GM23338 (cell line): ENCODE results near the gene DCDC2. TPM values are rescaled to one million over a fixed set of nuclear protein-coding genes. Genes with fewer than 3 reads are reported as not detected.

ENCODE experiments used
- ATAC-seq: fragments of 200-7000 bp; cut with Tn5 transposase; 3 replicates; pipeline ENCODE4 v1.9.1; 2020
- DNase-seq: peaks from one replicate; pipeline ENCODE4 v3.0.0-alpha.2; 2015; ENCODE audit warnings: low spot score
- H2AFZ ChIP-seq: fragments of 200-600 bp; sonication (generic); 2 replicates; pipeline ENCODE4 v1.8.0; 2016; ENCODE audit warnings: antibody characterized with exemption, mild to moderate bottlenecking, moderate library complexity
- H3F3A ChIP-seq: fragments of 200-600 bp; sonication (generic); replicated peaks from 2 replicates; pipeline ENCODE4 v1.8.0; 2017; ENCODE audit warnings: antibody characterized with exemption, mixed run types, low read depth
- H3K27ac ChIP-seq: fragments of 200-600 bp; sonication (generic); 2 replicates; pipeline ENCODE4 v1.6.1; 2016; ENCODE audit warnings: low read depth
- H3K27me3 ChIP-seq: fragments of 200-600 bp; sonication (generic); 2 replicates; pipeline ENCODE4 v1.8.0; 2016; ENCODE audit warnings: mild to moderate bottlenecking, mixed run types, moderate library complexity; ENCODE audit not compliant: insufficient read depth
- H3K36me3 ChIP-seq: fragments of 200-600 bp; sonication (generic); 2 replicates; pipeline ENCODE4 v1.8.0; 2016; ENCODE audit warnings: mild to moderate bottlenecking; ENCODE audit not compliant: insufficient read depth
- H3K4me1 ChIP-seq: fragments of 200-600 bp; sonication (generic); 2 replicates; pipeline ENCODE4 v1.8.0; 2016; ENCODE audit warnings: mild to moderate bottlenecking, moderate library complexity; ENCODE audit not compliant: insufficient read depth
- H3K4me2 ChIP-seq: fragments of 200-600 bp; sonication (generic); 2 replicates; pipeline ENCODE4 v1.7.1; 2017; ENCODE audit warnings: mixed run types
- H3K4me3 ChIP-seq: fragments of 200-600 bp; sonication (generic); 2 replicates; pipeline ENCODE4 v1.6.1; 2016; ENCODE audit warnings: mixed run types
- H3K79me2 ChIP-seq: fragments of 200-600 bp; sonication (generic); replicated peaks from 2 replicates; pipeline ENCODE4 v1.8.0; 2017; ENCODE audit warnings: mild to moderate bottlenecking; ENCODE audit not compliant: insufficient read depth
- H3K9me2 ChIP-seq: fragments of 200-600 bp; sonication (generic); 2 replicates; pipeline ENCODE4 v1.8.0; 2017; ENCODE audit not compliant: insufficient read depth
- H4K20me1 ChIP-seq: fragments of 200-600 bp; sonication (generic); replicated peaks from 2 replicates; pipeline ENCODE4 v1.8.0; 2017; ENCODE audit warnings: mild to moderate bottlenecking; ENCODE audit not compliant: insufficient read depth
- H3K27ac Mint-ChIP-seq: 2 replicates; pipeline ENCODE4 v1.8.0; 2020; ENCODE audit warnings: inconsistent platforms, mild to moderate bottlenecking, moderate library complexity, mixed read lengths
- H3K27me3 Mint-ChIP-seq: 3 replicates; pipeline ENCODE4 v1.8.0; 2022; ENCODE audit warnings: low read depth, mild to moderate bottlenecking, moderate library complexity, mixed read lengths, inconsistent platforms; ENCODE audit not compliant: insufficient read depth, poor library complexity
- H3K36me3 Mint-ChIP-seq: 3 replicates; pipeline ENCODE4 v1.8.0; 2021; ENCODE audit warnings: low read depth, mild to moderate bottlenecking, inconsistent platforms, moderate library complexity, mixed read lengths
- H3K4me1 Mint-ChIP-seq: 3 replicates; pipeline ENCODE4 v1.8.0; 2020; ENCODE audit warnings: mild to moderate bottlenecking, inconsistent platforms, mixed read lengths
- H3K4me3 Mint-ChIP-seq: 3 replicates; pipeline ENCODE4 v1.8.0; 2021; ENCODE audit warnings: moderate library complexity, mild to moderate bottlenecking, inconsistent platforms, mixed read lengths
- H3K9me3 Mint-ChIP-seq: 3 replicates; pipeline ENCODE4 v1.8.0; 2020; ENCODE audit warnings: moderate library complexity, mild to moderate bottlenecking, inconsistent platforms, mixed read lengths
- ETS1 ChIP-seq: IDR thresholded peaks from 2 replicates; pipeline ENCODE4 v1.6.1; 2016; ENCODE audit warnings: antibody characterized with exemption
- EZH2 ChIP-seq: fragments of 200-600 bp; sonication (generic); IDR thresholded peaks from one replicate; pipeline ENCODE4 v1.8.0; 2017; ENCODE audit warnings: antibody characterized with exemption, mild to moderate bottlenecking, low read depth; ENCODE audit not compliant: unreplicated experiment
- POLR2AphosphoS5 ChIP-seq: IDR thresholded peaks from 2 replicates; pipeline ENCODE4 v1.6.1; 2016; ENCODE audit warnings: antibody characterized with exemption, low read depth
- REST ChIP-seq: IDR thresholded peaks from one replicate; pipeline ENCODE4 v1.6.1; 2018; ENCODE audit warnings: antibody characterized with exemption; ENCODE audit not compliant: unreplicated experiment
- STAT1 ChIP-seq: IDR thresholded peaks from one replicate; pipeline ENCODE4 v1.6.1; 2016; ENCODE audit warnings: antibody characterized with exemption; ENCODE audit not compliant: unreplicated experiment
- ZNF114 ChIP-seq: fragments of 250-450 bp; sonication (Bioruptor Pico); IDR thresholded peaks from 2 replicates; pipeline ENCODE4 v1.5.0; 2020; ENCODE audit warnings: mild to moderate bottlenecking, moderate library complexity
- polyA plus RNA-seq: library from polyadenylated mRNA; unstranded; fragments of >200 nt; fragmentation: Nextera tagmentation; extraction: Ambion mirVana; gene quantifications from 2 replicates; pipeline ENCODE4 v1.2.1, GENCODE V29; 2016
- total RNA-seq: library from RNA; depleted of rRNA; stranded (reverse); fragments of >200 nt; shearing (Covaris generic); gene quantifications from 2 replicates; pipeline ENCODE4 v1.2.3, GENCODE V29; 2014

Gene DCDC2
- total and polyA plus RNA-seq, 2 experiments from 2014 or later, result 0.59 to 0.79 TPM

- TF ChIP-seq REST (peak; percentile 93), ETS1 (no peak)
- Histone ChIP-seq H4K20me1 (no peaks in the 10 kb centered on the region), H3F3A (no peaks in the 10 kb centered on the region), H2AFZ (peak overlapping the region; percentile 96; the same call in 1 of the 2 replicates), H3K4me3 (peak overlapping the region; percentile 75), H3K9me2 (no peaks in the 10 kb centered on the region), H3K27me3 (no peaks in the 10 kb centered on the region), H3K4me2 (peak overlapping the region; percentile 93), H3K27ac (no peak overlapping the region), H3K79me2 (no peaks in the 10 kb centered on the region), H3K4me1 (peaks cover 4% of the 10 kb centered on the region; the same call in 1 of the 2 replicates), H3K36me3 (no peaks in the 10 kb centered on the region)
- Mint-ChIP-seq H3K27me3 (peaks cover 3% of the 10 kb centered on the region), H3K36me3 (no peaks in the 10 kb centered on the region), H3K27ac (no peak overlapping the region), H3K9me3 (no peaks in the 10 kb centered on the region), H3K4me1 (peaks cover 10% of the 10 kb centered on the region; the same call in 2 of the 3 replicates), H3K4me3 (peak overlapping the region; percentile 83)
- DNase-seq, result peak; percentile 95
- ATAC-seq, result peak; percentile 92
Measured at GRCh38 chr6:24126586-24127192, 231.2 kb downstream of the DCDC2 start.

- no peaks in the 10 kb centered on the region for H4K20me1 ChIP-seq
- no peak within 1 kb of the TSS for H3K27ac Mint-ChIP-seq
- ATAC-seq (peak; percentile 91), DNase-seq (peak; percentile 89)
- H3K4me3 Mint-ChIP-seq, result peak within 1 kb of the TSS; percentile 83
- no peaks in the 10 kb centered on the region for H3K36me3 ChIP-seq
- no peaks in the 10 kb centered on the region for H3K79me2 ChIP-seq
- no peaks in the 10 kb centered on the region for H3K9me2 ChIP-seq
- peak within 1 kb of the TSS; percentile 96; the same call in 1 of the 2 replicates for H2AFZ ChIP-seq
- H3F3A ChIP-seq, result no peaks in the 10 kb centered on the region
- H3K27me3 ChIP-seq, result no peaks in the 10 kb centered on the region
- H3K4me3 ChIP-seq, result peak within 1 kb of the TSS; percentile 75
- peak within 1 kb of the TSS; percentile 93 for H3K4me2 ChIP-seq
- no peaks in the 10 kb centered on the region for H3K9me3 Mint-ChIP-seq
- H3K36me3 Mint-ChIP-seq, result no peaks in the 10 kb centered on the region
- H3K27me3 Mint-ChIP-seq, result peaks cover 3% of the 10 kb centered on the region
- no peak within 1 kb of the TSS for H3K27ac ChIP-seq
- H3K4me1 ChIP-seq, result peaks cover 4% of the 10 kb centered on the region; the same call in 1 of the 2 replicates
- H3K4me1 Mint-ChIP-seq, result peaks cover 14% of the 10 kb centered on the region; the same call in 2 of the 3 replicates
- TF ChIP-seq EZH2, result no peak
- no peak for TF ChIP-seq ZNF114 (CRISPR knock-in tag)
- no peak for TF ChIP-seq REST
- TF ChIP-seq POLR2AphosphoS5, result no peak
- TF ChIP-seq STAT1, result no peak
Measured at GRCh38 chr6:24125980-24126379, 231.9 kb downstream of the DCDC2 start, which contains the start of gene NRSN1. Gene NRSN1, plus strand, starts transcription at chr6:24126215. Its CDS starts 8,113 bp downstream, at chr6:24134328.
